PC-3 (cell line): ENCODE measurements around the gene SPON2. TPM values are rescaled to one million over a fixed set of nuclear protein-coding genes. Genes with fewer than 3 reads are reported as not detected.

Experiments
- ATAC-seq: fragments of 200-7000 bp; cut with Tn5 transposase; 2 replicates; pipeline ENCODE4 v1.9.1; 2020; ENCODE audit warnings: mild to moderate bottlenecking, moderate library complexity
- BruUV-seq: library from RNA; stranded (reverse); fragments of 400-500 nt; replicated peaks from 2 replicates; lab custom pipeline; 2021; lab: Mats Ljungman, UMichigan
- CTCF ChIA-PET: fragments of 300-600 bp; sonication (Branson Sonifier 250); formaldehyde crosslinking; loops from one replicate; lab custom pipeline; 2022; ENCODE audit warnings: antibody characterized with exemption; lab: Charles Lee
- POLR2A ChIA-PET: fragments of 300-600 bp; sonication (Branson Sonifier 250); formaldehyde crosslinking; loops from one replicate; lab custom pipeline; 2022; ENCODE audit warnings: antibody characterized with exemption; ENCODE audit not compliant: unreplicated experiment; lab: Charles Lee
- DNase-seq: peaks from one replicate; pipeline ENCODE4 v3.0.0-alpha.2; 2015
- H2AFZ ChIP-seq: fragments of 300-600 bp; sonication (generic); 2 replicates; pipeline ENCODE4 v1.6.0; 2016; ENCODE audit warnings: antibody characterized with exemption, low read length
- H3F3A ChIP-seq: fragments of 300-600 bp; sonication (generic); one replicate; pipeline ENCODE4 v1.6.0; 2017; ENCODE audit warnings: antibody characterized with exemption, low read length, control low read depth, mild to moderate bottlenecking; ENCODE audit not compliant: unreplicated experiment
- H3K27ac ChIP-seq: fragments of 300-600 bp; sonication (generic); 2 replicates; pipeline ENCODE4 v1.5.1; 2016; ENCODE audit warnings: mild to moderate bottlenecking, low read length
- H3K27me3 ChIP-seq: fragments of 300-600 bp; sonication (generic); 2 replicates; pipeline ENCODE4 v1.6.1; 2016; ENCODE audit warnings: low read length, mixed read lengths
- H3K36me3 ChIP-seq: fragments of 300-600 bp; sonication (generic); 2 replicates; pipeline ENCODE4 v1.6.1; 2016; ENCODE audit warnings: low read depth, mixed run types, low read length, mixed read lengths
- H3K4me1 ChIP-seq: fragments of 300-600 bp; sonication (generic); 2 replicates; pipeline ENCODE4 v1.5.1; 2016; ENCODE audit warnings: low read length; ENCODE audit not compliant: insufficient read depth
- H3K4me2 ChIP-seq: fragments of 300-600 bp; sonication (generic); 2 replicates; pipeline ENCODE4 v1.6.0; 2016; ENCODE audit warnings: low read length
- H3K4me3 ChIP-seq: fragments of 300-600 bp; sonication (generic); 2 replicates; pipeline ENCODE4 v1.5.1; 2016; ENCODE audit warnings: mild to moderate bottlenecking, low read length, mixed read lengths
- H3K79me2 ChIP-seq: fragments of 300-600 bp; sonication (generic); 2 replicates; pipeline ENCODE4 v1.6.1; 2017; ENCODE audit warnings: low read length, mixed read lengths
- H3K9ac ChIP-seq: fragments of 300-600 bp; sonication (generic); 2 replicates; pipeline ENCODE4 v1.6.0; 2016; ENCODE audit warnings: mild to moderate bottlenecking, low read length
- H3K9me2 ChIP-seq: fragments of 300-600 bp; sonication (generic); replicated peaks from 2 replicates; pipeline ENCODE4 v1.6.1; 2016; ENCODE audit warnings: mixed run types, low read length, mixed read lengths
- H3K9me3 ChIP-seq: fragments of 300-600 bp; sonication (generic); 2 replicates; pipeline ENCODE4 v1.6.1; 2016; ENCODE audit warnings: low read length, mixed read lengths
- H4K20me1 ChIP-seq: fragments of 300-600 bp; sonication (generic); 2 replicates; pipeline ENCODE4 v1.6.1; 2016; ENCODE audit warnings: low read length, mixed read lengths
- CTCF ChIP-seq: fragments of 300-600 bp; sonication (generic); conservative IDR thresholded peaks from 2 replicates; pipeline ENCODE4 v1.5.1; 2017; ENCODE audit warnings: antibody characterized with exemption, low read depth, mild to moderate bottlenecking, low read length
- EZH2 ChIP-seq: fragments of 300-600 bp; sonication (generic); IDR thresholded peaks from one replicate; pipeline ENCODE4 v1.6.1; 2017; ENCODE audit warnings: antibody characterized with exemption, mild to moderate bottlenecking, low read length; ENCODE audit not compliant: unreplicated experiment
- EZH2phosphoT487 ChIP-seq: fragments of 300-600 bp; sonication (generic); IDR thresholded peaks from 2 replicates; pipeline ENCODE4 v1.6.1; 2018; ENCODE audit warnings: mild to moderate bottlenecking, antibody characterized with exemption, low read length, borderline replicate concordance
- intact Hi-C: fragments of 100-400 bp; cut with micrococcal nuclease; formaldehyde crosslinking; loops from 2 replicates; pipeline ENCODE4 v1.9.0; 2023
- total RNA-seq: library from RNA; depleted of rRNA; stranded (reverse); fragments of >200 nt; gene quantifications from 2 replicates; pipeline ENCODE4 v1.2.3, GENCODE V29; 2014

Gene SPON2
- total RNA-seq, 1 experiment from 2014 or later: 0.80 TPM

- no peaks in the 10 kb centered on the region for H3K36me3 ChIP-seq
- peak overlapping the region; percentile 98 for H3K4me2 ChIP-seq
- H3K9me2 ChIP-seq: no peaks in the 10 kb centered on the region
- no peak for ATAC-seq
- ChIA-PET POLR2A (no interaction called here), CTCF (no interaction called here)
- H3K4me3 ChIP-seq: peak overlapping the region; percentile 77; the same call in 1 of the 2 replicates
- intact Hi-C loops: no loop called here
- no TSS peak for BruUV-seq
- no peaks in the 10 kb centered on the region for H3K79me2 ChIP-seq
- peaks cover 6% of the 10 kb centered on the region for H3K27me3 ChIP-seq
- H3F3A ChIP-seq: no peaks in the 10 kb centered on the region
- H4K20me1 ChIP-seq: no peaks in the 10 kb centered on the region
- TF ChIP-seq EZH2: no peak
- no peak for TF ChIP-seq EZH2phosphoT487
- no peak for TF ChIP-seq CTCF
- no peak overlapping the region for H3K27ac ChIP-seq
- DNase-seq: no peak
- no peaks in the 10 kb centered on the region for H3K9me3 ChIP-seq
- H3K4me1 ChIP-seq: no peaks in the 10 kb centered on the region
- H2AFZ ChIP-seq: peak overlapping the region; percentile 96; the same call in 1 of the 2 replicates
- H3K9ac ChIP-seq: 0 out of 2 replicates have a peak overlapping the region, but pooled peaks have one; percentile 84
Observed at GRCh38 chr4:1166509-1167243, 5.7 kb downstream of the SPON2 start.

- Histone ChIP-seq H3K9ac (no peak overlapping the region), H3K36me3 (no peaks in the 10 kb centered on the region), H3K27me3 (peaks cover 3% of the 10 kb centered on the region; the same call in 1 of the 2 replicates), H3F3A (no peaks in the 10 kb centered on the region), H2AFZ (no peak overlapping the region), H3K4me3 (no peak overlapping the region), H3K4me2 (no peak overlapping the region), H3K9me2 (no peaks in the 10 kb centered on the region), H3K9me3 (no peaks in the 10 kb centered on the region), H4K20me1 (no peaks in the 10 kb centered on the region), H3K4me1 (no peaks in the 10 kb centered on the region), H3K27ac (no peak overlapping the region), H3K79me2 (no peaks in the 10 kb centered on the region)
- CTCF ChIA-PET: no interaction called here
- intact Hi-C loops: no loop called here
- BruUV-seq: no TSS peak
- DNase-seq (no peak), ATAC-seq (no peak)
- POLR2A ChIA-PET: no interaction called here
- no peak for TF ChIP-seq EZH2phosphoT487
- TF ChIP-seq CTCF: no peak
- no peak for TF ChIP-seq EZH2
Observed at GRCh38 chr4:1164956-1165545, 7.3 kb downstream of the SPON2 start.

- Histone ChIP-seq H3K4me2 (no peak overlapping the region), H3F3A (no peaks in the 10 kb centered on the region), H2AFZ (no peak overlapping the region), H3K9me3 (no peaks in the 10 kb centered on the region), H3K9me2 (no peaks in the 10 kb centered on the region), H3K4me3 (no peak overlapping the region), H3K9ac (no peak overlapping the region), H3K27ac (no peak overlapping the region), H3K4me1 (no peaks in the 10 kb centered on the region), H3K27me3 (peaks cover 3% of the 10 kb centered on the region; the same call in 1 of the 2 replicates), H3K36me3 (no peaks in the 10 kb centered on the region), H4K20me1 (no peaks in the 10 kb centered on the region), H3K79me2 (no peaks in the 10 kb centered on the region)
- TF ChIP-seq CTCF: no peak
- no peak for TF ChIP-seq EZH2phosphoT487
- no peak for TF ChIP-seq EZH2
- ChIA-PET CTCF (no interaction called here), POLR2A (no interaction called here)
- no TSS peak for BruUV-seq
- no peak for DNase-seq
- intact Hi-C loops: no loop called here
- no peak for ATAC-seq
Observed at GRCh38 chr4:1164444-1164843, 7.9 kb downstream of the SPON2 start.
